Measurements from ENCODE around the gene KCNH2. TPM values are rescaled to one million over a fixed set of nuclear protein-coding genes. Genes with fewer than 3 reads are reported as not detected.

The KCNH2 gene
- polyA plus RNA-seq, 3 donors: not detected

GRCh38 chr7:150917969-150918368, 60.2 kb downstream of the KCNH2 start:
- DNase-seq: no peak
- Histone ChIP-seq H3K9me3 (replicated peaks in 1 of 2; ENCODE audit: control insufficient read depth in 1 of 2, insufficient read depth in 1 of 2, low read length in 2 of 2) (no peaks in the 10 kb centered on the region), H3K36me3 (replicated peaks in 1 of 2; ENCODE audit: control insufficient read depth in 1 of 2, insufficient read depth in 2 of 2, low read length in 2 of 2) (no peaks in the 10 kb centered on the region), H3K4me2 (replicated peaks; ENCODE audit: extremely low read depth, low read length, poor library complexity, severe bottlenecking) (no peak overlapping the region), H4K20me1 (ENCODE audit: insufficient read depth, low read length) (no peaks in the 10 kb centered on the region), H3K27ac (ENCODE audit: low read depth in 1 of 2, low read length in 2 of 2) (no peak overlapping the region), H3K27me3 (ENCODE audit: control insufficient read depth in 2 of 2, insufficient read depth in 2 of 2, low read length in 2 of 2) (peaks cover 5% of the 10 kb centered on the region in 2 donors), H3K79me2 (ENCODE audit: insufficient read depth, low read length) (no peaks in the 10 kb centered on the region), H3K4me1 (ENCODE audit: control insufficient read depth in 1 of 2, insufficient read depth in 2 of 2, low read length in 2 of 2) (no peaks in the 10 kb centered on the region), H3K4me3 (replicated peaks in 1 of 3; ENCODE audit: low read depth in 2 of 3, low read length in 3 of 3) (no peak overlapping the region), H3K9ac (ENCODE audit: insufficient read depth, low read length, poor library complexity, severe bottlenecking) (no peak overlapping the region), H2AFZ (ENCODE audit: insufficient read depth, low read depth, low read length, poor library complexity, severe bottlenecking) (no peak overlapping the region)
- Mint-ChIP-seq H3K9me3 (no peaks in the 10 kb centered on the region), H3K27ac (no peak overlapping the region), H3K27me3 (ENCODE audit: low read depth in 3 of 3) (peaks cover 20 to 23% (median 22%) of the 10 kb centered on the region in 3 donors), H3K4me1 (peaks cover 2% of the 10 kb centered on the region), H3K36me3 (no peaks in the 10 kb centered on the region), H3K4me3 (no peak overlapping the region)
- intact Hi-C loops (cut with micrococcal nuclease): no loop called here
- TF ChIP-seq CTCF (IDR thresholded peaks at IDR 0.05): no peak
- WGBS (ENCODE audit: insufficient coverage): 80% methylated on average over 1 of the region's 7 CpGs

GRCh38 chr7:150916670-150917069, 61.5 kb downstream of the KCNH2 start:
- Histone ChIP-seq H3K79me2 (ENCODE audit: insufficient read depth, low read length) (no peaks in the 10 kb centered on the region), H3K27ac (ENCODE audit: low read depth in 1 of 2, low read length in 2 of 2) (no peak overlapping the region), H4K20me1 (ENCODE audit: insufficient read depth, low read length) (no peaks in the 10 kb centered on the region), H2AFZ (ENCODE audit: insufficient read depth, low read depth, low read length, poor library complexity, severe bottlenecking) (no peak overlapping the region), H3K4me1 (ENCODE audit: control insufficient read depth in 1 of 2, insufficient read depth in 2 of 2, low read length in 2 of 2) (no peaks in the 10 kb centered on the region), H3K36me3 (replicated peaks in 1 of 2; ENCODE audit: control insufficient read depth in 1 of 2, insufficient read depth in 2 of 2, low read length in 2 of 2) (no peaks in the 10 kb centered on the region), H3K9me3 (replicated peaks in 1 of 2; ENCODE audit: control insufficient read depth in 1 of 2, insufficient read depth in 1 of 2, low read length in 2 of 2) (no peaks in the 10 kb centered on the region), H3K4me2 (replicated peaks; ENCODE audit: extremely low read depth, low read length, poor library complexity, severe bottlenecking) (no peak overlapping the region), H3K27me3 (ENCODE audit: control insufficient read depth in 2 of 2, insufficient read depth in 2 of 2, low read length in 2 of 2) (peaks cover 5% of the 10 kb centered on the region in 2 donors), H3K4me3 (replicated peaks in 1 of 3; ENCODE audit: low read depth in 2 of 3, low read length in 3 of 3) (no peak overlapping the region), H3K9ac (ENCODE audit: insufficient read depth, low read length, poor library complexity, severe bottlenecking) (no peak overlapping the region)
- H3K9me3 Mint-ChIP-seq: no peaks in the 10 kb centered on the region
- intact Hi-C loops (cut with micrococcal nuclease): no loop called here
- no peak overlapping the region for H3K27ac Mint-ChIP-seq
- TF ChIP-seq CTCF (IDR thresholded peaks at IDR 0.05): no peak
- DNase-seq: no peak
- 96% methylated on average over 9 of the region's 10 CpGs for WGBS (ENCODE audit: insufficient coverage)
- no peak overlapping the region for H3K4me3 Mint-ChIP-seq
- peaks cover 21 to 23% (median 21%) of the 10 kb centered on the region in 3 donors for H3K27me3 Mint-ChIP-seq (ENCODE audit: low read depth in 3 of 3)
- H3K36me3 Mint-ChIP-seq: no peaks in the 10 kb centered on the region
- peaks cover 2% of the 10 kb centered on the region for H3K4me1 Mint-ChIP-seq
